Lower leg skin (tissue), 4 donors: ENCODE results near the gene HMCES. TPM values are rescaled to one million over a fixed set of nuclear protein-coding genes. Genes with fewer than 3 reads are reported as not detected.
"Not testable (repeated sequence)": the region's sequence is repeated elsewhere in the genome, so short reads cannot be mapped to it uniquely, and the experiment has no call there.

Experiments used
- DNase-seq, 2 donors: peaks; one replicate each; pipeline ENCODE4 v3.0.0-alpha.2; 2019; ENCODE audit warnings: low spot score in 2 of 2
- H3K4me3 ChIP-seq: fragments of 200-600 bp; sonication (generic); 2 replicates; pipeline ENCODE4 v1.5.1; 2017; ENCODE audit warnings: mild to moderate bottlenecking, low read depth; ENCODE audit not compliant: poor library complexity, severe bottlenecking
- POLR2A ChIP-seq, 2 donors: fragments of 450-650 bp; IDR thresholded peaks; one replicate each; pipeline ENCODE4 v1.6.1; 2016 to 2017; ENCODE audit warnings: antibody characterized with exemption in 2 of 2, mild to moderate bottlenecking in 1 of 2, moderate library complexity in 1 of 2
- WGBS, 2 donors: methylation state at CpG; one replicate each; pipeline ENCODE4 v1.1.5; 2018; 5-methylcytosine and 5-hydroxymethylcytosine counted together
- intact Hi-C: fragments of 100-400 bp; cut with DNase I; formaldehyde crosslinking; loops from one replicate; pipeline ENCODE4 v1.15.0; 2023; ENCODE audit warnings: low total_unique reads
- total RNA-seq, 4 donors: library from RNA; depleted of rRNA; stranded (reverse); fragments of >200 nt; gene quantifications; one replicate each; pipeline ENCODE4 v1.1.0, GENCODE V29; 2016
- TF ChIP-seq, protein P1 (sequence below), 3 donors: fragments of 450-650 bp; IDR thresholded peaks; one replicate each; pipeline ENCODE4 v1.5.1; 2016; ENCODE audit warnings: antibody characterized with exemption in 3 of 3, mild to moderate bottlenecking in 3 of 3, moderate library complexity in 2 of 3

Gene HMCES
- total RNA-seq, 4 donors from 2014 or later = 25.2 to 34.9 (median 34.4) TPM

DNA sequence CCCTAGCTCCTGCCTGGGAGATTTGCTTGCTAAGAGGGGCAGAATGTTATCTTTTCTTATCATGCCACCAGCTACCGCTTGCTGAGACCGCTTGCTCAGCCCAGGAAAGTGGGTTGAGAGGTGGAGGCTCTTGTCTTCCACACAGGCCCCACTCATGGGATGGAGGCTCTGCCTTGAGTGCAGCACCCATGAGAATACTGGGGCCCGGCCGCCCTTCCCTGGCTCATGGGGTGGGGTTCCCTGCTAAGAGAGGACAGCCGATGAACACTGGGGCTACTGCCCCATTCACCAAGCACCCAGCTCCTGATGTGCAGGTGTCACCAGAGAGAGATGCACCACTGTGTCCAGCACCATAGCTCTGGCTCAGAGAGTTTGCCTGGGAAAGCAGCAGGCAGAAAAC lies 55.2 kb downstream of the HMCES start:
- no peak overlapping the region for H3K4me3 ChIP-seq
- TF ChIP-seq, protein P1, sequence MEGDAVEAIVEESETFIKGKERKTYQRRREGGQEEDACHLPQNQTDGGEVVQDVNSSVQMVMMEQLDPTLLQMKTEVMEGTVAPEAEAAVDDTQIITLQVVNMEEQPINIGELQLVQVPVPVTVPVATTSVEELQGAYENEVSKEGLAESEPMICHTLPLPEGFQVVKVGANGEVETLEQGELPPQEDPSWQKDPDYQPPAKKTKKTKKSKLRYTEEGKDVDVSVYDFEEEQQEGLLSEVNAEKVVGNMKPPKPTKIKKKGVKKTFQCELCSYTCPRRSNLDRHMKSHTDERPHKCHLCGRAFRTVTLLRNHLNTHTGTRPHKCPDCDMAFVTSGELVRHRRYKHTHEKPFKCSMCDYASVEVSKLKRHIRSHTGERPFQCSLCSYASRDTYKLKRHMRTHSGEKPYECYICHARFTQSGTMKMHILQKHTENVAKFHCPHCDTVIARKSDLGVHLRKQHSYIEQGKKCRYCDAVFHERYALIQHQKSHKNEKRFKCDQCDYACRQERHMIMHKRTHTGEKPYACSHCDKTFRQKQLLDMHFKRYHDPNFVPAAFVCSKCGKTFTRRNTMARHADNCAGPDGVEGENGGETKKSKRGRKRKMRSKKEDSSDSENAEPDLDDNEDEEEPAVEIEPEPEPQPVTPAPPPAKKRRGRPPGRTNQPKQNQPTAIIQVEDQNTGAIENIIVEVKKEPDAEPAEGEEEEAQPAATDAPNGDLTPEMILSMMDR (IDR thresholded peaks at IDR 0.05) = no peak
- no peak for TF ChIP-seq POLR2A (IDR thresholded peaks at IDR 0.05)
- intact Hi-C loops = no loop called here
- WGBS, 2 donors = 94 to 95% methylated on average over 4 to 5 of the region's 5 CpGs
- no peak for DNase-seq

GRCh38 chr3:129336093-129336706 lies 57.5 kb downstream of the HMCES start:
- no peak for DNase-seq
- TF ChIP-seq, protein P1 (IDR thresholded peaks at IDR 0.05) = no peak
- no peak for TF ChIP-seq POLR2A (IDR thresholded peaks at IDR 0.05)
- H3K4me3 ChIP-seq = no peak overlapping the region
- intact Hi-C loops = no loop called here
- 87% methylated on average over 6 of the region's 6 CpGs for WGBS, 2 donors

DNA sequence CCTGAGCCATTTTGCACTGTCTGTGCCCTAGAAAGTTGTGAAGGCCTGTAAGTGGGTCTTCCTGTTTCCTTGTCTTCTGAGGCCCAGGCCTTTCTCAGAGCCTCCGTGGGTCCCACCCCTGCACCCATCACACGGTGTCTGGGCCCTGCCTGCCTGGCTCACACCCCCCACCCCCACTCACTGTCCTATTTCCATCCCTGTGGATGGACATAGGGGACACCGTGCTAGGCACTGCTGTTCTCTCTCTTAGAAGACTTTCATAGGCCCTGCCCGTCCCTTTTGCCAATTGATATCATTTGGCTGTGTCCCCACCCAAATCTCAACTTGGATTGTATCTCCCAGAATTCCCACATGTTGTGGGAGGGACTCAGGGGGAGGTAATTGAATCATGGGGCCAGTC lies 59.0 kb downstream of the HMCES start:
- H3K4me3 ChIP-seq, intact Hi-C loops, DNase-seq: not testable (repeated sequence)
- WGBS, 2 donors = 83 to 92% methylated on average over 4 of the region's 4 CpGs

DNA sequence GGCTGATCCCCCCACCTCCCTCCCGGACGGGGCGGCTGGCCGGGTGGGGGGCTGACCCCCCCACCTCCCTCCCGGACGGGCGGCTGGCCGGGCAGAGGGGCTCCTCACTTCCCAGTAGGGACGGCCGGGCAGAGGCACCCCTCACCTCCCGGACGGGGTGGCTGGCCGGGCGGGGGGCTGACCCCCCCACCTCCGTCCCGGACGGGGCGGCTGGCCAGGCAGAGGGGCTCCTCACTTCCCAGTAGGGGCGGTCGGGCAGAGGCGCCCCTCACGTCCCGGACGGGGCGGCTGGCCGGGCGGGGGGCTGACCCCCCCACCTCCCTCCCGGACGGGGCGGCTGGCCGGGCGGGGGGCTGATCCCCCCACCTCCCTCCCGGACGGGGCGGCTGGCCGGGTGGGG lies 60.5 kb downstream of the HMCES start:
- intact Hi-C loops, H3K4me3 ChIP-seq, DNase-seq: not testable (repeated sequence)
- no CpG with 5 or more reads among the region's 36 CpGs for WGBS, 2 donors

GRCh38 chr3:129339833-129340232 lies 61.2 kb downstream of the HMCES start:
- H3K4me3 ChIP-seq, DNase-seq, intact Hi-C loops: not testable (repeated sequence)
- WGBS, 2 donors = 98% methylated on average over 11 of the region's 30 CpGs

GRCh38 chr3:129341331-129342141 lies 62.9 kb downstream of the HMCES start:
- no peak for DNase-seq
- TF ChIP-seq, protein P1 (IDR thresholded peaks at IDR 0.05) = no peak
- no peak for TF ChIP-seq POLR2A (IDR thresholded peaks at IDR 0.05)
- intact Hi-C loops = no loop called here
- 81 to 90% methylated on average over 10 of the region's 10 CpGs for WGBS, 2 donors
- no peak overlapping the region for H3K4me3 ChIP-seq

DNA sequence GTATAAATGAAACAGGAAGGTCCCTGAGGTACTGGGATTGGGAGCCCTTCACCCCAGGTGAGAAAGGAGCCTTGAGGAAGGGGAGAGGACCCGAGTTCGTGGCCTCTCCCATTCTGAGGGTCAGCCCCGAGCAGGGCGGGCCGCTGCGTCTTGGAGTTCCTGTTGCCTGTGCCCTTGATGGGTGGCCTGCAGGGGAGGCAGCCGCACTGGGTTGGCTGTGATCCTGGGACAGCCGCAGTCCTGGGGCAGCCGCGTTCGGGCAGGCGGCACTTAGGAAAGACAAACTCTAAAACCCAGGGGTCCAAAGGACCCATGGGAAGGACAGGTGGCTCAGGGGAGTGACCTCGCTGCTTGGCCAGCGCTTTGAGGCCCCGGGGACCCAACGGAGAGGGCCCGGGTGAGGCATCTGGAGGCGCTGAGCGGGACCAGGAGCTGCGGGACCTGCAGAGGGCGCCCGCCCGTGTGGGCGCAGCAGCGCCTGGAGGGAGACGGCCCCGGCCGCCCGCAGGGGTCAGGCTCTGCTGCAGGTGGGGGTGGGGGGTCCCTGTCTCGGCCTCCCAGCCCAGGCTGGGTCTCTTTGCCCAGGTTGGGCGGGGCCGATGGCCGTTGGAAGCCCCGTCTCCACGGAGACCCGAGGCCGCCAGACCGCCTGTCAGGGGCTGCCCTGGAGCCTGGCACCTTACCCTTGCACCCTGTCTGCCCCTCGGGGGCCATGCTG lies 65.1 kb downstream of the HMCES start:
- DNase-seq = no peak
- TF ChIP-seq POLR2A (IDR thresholded peaks at IDR 0.05) = no peak
- TF ChIP-seq, protein P1 (IDR thresholded peaks at IDR 0.05) = no peak
- intact Hi-C loops = no loop called here
- H3K4me3 ChIP-seq = no peak overlapping the region
- 10 to 21% methylated on average over 12 to 30 of the region's 39 CpGs for WGBS, 2 donors
